ENCODE data around the gene MTG2. TPM values are rescaled to one million over a fixed set of nuclear protein-coding genes. Genes with fewer than 3 reads are reported as not detected.

Gene MTG2
- polyA plus RNA-seq, 3 donors, result 30.2 to 43.5 (median 34.2) TPM

DNA sequence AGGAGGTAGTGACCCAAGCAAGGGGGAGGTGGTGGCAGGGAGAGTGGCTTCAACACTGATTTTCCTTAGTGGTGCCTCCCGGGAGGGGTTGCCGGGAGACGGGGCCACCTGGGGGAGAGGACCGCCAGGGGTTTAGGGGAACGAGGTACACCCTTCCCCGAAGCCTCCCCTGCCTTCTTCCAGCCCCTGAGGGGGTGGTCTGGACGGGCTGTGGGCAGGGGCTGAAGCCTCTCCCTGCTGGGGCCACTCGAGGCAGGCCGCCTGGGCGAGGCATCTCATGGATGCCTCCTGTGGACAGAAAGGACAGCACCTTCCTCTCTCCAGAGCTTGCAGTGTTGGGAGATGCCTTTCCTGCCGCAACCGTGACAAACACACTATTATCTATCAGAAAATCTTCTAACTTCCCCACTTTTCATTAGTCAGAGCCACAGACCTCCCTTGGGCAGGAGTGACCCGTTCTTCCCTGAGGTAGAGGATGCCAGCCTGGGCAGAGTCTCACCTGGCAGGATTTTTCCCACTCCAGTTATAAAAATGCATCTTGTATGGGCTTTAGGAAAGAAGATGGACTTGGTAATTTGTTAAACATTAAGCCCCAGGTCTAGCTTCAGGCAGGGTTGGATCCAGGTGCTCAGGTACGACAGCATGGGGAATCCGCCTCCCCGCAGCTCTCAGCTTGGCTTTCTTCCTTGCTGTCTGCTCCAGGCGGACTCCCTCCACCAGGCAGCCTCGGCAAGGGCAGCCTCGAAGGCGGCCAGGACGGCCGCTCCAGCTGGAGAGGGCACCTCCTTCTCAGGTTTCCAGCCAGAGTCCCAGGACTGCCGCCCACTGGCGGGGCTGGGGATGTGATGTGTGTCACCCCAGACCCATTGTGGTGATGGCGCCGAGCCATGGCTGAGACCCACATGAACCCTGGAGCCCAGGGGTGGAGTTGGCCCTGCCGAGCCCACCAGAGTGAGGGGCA is 26.2 kb downstream of the MTG2 start:
- DNase-seq (ENCODE audit: extremely low read depth in 1 of 11, low read depth in 9 of 11, low spot score in 4 of 11), result no peak

DNA sequence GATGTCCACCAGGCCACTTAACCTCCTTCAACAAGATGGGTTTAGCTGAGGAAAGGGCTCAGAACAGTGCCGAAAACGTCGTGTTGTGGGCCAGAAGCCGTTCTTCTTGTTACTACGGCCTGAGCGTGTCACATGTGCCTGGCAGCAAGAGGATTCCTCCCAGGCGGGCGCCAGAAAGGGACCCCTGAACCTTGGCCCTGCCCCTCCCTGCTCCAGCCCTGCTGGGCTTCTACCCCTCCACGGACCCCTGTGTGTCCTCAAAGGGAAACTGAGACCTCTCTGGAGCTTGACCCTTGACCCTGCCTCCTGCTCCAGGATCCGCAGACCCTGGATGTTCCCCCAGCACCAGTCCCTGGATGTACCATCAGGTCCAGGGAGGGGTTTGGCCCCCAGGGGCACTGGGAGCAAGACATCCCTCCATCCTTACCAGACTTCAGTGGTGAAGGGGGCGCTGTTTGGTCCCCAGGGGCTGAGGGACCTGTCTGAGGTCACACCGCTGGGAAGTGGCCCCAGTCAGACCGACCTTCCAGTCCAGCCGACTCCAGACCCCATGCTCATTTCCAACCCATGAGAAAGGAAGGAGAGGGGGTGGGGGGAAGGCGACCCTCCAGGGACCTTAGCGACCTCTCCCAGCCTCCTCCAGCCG is 27.1 kb downstream of the MTG2 start:
- no peak for DNase-seq (ENCODE audit: extremely low read depth in 1 of 11, low read depth in 9 of 11, low spot score in 4 of 11)

DNA sequence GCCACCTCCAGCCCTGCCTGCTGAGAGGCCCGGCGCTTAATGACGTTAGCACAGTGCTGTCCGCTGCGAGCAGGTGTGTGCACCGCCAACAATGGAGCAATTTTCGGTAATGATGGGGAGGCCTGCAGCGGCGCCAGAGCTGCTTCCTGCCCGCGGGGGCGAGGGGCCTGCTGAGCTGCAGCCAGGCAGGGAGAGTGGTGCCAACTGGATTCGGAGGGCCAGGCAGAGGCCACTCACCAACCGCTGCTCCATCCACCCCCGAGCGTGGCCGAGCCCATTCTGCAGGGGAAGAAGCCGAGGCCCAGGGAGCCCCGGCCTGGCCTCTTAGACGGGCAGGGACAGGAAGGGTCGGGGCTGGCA is 27.6 kb downstream of the MTG2 start:
- no peak for DNase-seq (ENCODE audit: extremely low read depth in 1 of 11, low read depth in 9 of 11, low spot score in 4 of 11)

DNA sequence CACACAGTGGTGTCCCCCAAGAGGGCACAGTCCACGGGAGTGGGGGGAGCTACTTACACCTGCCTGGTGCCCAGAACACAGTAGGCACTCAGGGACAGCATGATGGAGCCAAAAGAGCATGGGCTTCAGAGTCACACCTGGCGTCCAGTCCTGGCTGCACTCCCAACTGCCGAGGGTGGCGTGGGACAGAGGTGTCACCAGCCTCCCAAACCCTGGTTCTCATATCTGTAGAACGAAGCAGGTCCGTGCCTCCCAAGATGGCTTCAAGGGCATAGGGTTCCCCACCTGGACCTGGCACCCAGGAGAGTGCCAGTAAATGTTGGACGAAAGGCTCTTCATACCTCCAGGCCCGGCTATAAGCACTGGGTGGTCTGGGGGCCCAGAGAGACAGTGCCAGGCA is 28.4 kb downstream of the MTG2 start:
- no peak for DNase-seq (ENCODE audit: extremely low read depth in 1 of 11, low read depth in 9 of 11, low spot score in 4 of 11)

DNA sequence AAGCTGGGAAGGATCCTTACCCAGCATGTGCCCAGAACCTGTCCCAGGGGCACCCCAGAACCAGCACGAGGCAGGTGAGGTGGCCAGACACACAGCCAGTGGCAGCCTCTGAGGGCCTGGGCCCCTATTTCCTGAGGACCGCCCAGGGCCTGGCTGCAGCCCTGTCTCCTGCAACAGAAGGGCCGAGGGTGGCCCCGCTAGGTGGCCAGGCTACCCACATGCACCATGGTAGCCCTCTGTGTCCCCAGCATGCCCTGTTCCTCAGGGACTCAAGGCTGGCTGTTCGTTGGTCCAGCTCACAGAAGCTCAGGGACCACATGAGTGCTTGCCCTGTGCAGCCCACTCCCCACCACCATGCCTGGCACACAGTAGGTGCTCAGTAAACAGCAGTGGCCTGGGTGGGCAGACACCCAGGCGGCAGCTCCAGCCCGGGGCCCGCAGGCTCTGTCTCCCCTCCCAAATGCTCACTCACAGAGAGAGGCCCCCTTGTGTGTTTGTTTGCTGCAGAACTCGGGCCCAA is 29.0 kb downstream of the MTG2 start:
- no peak for DNase-seq (ENCODE audit: extremely low read depth in 1 of 11, low read depth in 9 of 11, low spot score in 4 of 11)

DNA sequence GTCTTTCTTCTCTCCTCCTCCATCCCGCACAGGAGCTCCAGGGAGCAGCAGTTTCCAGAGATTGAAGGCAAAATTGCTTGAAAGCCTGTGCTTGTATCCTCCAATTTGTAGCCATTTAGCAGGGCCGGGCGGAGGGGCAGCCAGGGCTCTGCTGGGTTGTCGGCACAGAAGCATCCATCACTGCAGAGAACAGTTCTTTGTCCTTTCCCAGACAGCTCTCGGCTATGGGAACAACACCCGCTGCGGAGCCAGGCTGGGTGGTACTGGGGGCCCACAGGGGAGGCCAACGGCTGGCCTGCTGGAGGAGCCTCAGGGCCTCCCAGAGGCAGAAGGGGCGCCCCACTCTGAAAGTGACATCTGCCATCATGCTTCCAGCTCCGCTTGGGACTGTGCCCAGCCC is 29.5 kb downstream of the MTG2 start:
- no peak for DNase-seq (ENCODE audit: extremely low read depth in 1 of 11, low read depth in 9 of 11, low spot score in 4 of 11)

DNA sequence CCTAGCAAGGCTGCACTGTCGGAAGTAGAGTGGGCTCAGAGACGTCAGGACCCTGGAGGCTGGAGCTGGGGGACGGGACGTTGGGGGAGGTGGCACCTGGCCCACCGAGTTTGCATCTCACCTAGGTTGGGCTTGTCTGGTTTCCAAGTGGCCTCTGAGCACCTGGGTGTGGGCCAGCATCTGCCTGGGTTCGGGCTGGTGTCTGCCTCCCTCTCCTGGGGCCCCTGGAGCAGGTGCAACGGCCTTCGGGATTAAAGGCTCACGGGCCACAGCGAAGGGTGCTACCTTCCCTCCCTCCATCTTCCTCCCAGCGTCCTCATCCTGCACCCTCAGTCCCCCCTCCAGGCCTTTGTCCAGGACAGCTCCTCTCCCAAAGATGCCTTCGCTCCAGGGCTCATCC is 31.2 kb downstream of the MTG2 start:
- no peak for DNase-seq (ENCODE audit: extremely low read depth in 1 of 11, low read depth in 9 of 11, low spot score in 4 of 11)

DNA sequence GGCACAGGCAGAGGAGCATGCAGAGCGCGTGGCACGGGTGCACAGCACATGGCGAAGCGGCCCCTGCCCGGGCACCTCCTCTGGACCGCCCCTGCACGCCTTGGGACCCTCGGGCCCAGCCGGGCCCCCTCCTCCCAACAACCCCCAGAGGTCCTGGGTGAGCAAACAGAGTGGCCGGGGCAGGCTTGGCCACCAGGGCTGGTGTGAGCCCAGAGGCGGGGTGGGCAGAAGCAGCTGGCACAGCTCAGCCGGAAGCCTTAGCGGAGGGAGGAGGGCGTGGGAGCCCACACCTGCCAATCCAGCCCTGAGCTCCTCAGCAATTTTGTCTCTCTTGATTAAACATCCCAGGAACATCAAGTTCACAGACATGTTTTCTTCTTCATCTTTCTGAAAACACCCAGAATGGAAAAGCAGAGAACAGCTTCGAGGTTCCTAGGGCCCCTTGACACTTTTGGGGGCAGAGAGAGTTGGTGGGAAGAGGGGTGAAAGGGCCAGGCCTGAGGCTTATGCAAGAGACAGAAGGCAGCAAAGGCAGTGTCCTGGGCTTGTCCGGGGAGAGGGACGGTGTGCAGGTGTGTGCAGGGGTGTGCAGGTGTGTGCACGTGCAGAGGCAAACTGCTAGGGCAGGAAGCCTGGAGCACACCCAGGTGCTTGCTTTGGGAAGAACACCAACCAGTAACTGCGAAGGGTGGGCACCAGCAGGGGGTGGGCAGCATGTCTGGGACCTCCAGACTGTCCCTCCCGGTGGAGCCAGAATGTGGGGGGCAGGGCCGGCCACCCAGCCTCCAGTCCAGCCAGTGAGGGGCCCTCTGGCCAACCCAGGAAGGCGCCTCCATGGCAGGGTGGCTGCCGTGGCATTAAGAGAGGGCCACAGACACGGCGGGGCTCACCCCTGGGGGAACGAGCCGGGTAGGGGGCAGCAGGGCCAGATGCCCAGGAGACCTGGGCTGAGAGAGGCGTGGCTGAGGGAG is 32.5 kb downstream of the MTG2 start:
- no peak for DNase-seq (ENCODE audit: extremely low read depth in 1 of 11, low read depth in 9 of 11, low spot score in 4 of 11)

DNA sequence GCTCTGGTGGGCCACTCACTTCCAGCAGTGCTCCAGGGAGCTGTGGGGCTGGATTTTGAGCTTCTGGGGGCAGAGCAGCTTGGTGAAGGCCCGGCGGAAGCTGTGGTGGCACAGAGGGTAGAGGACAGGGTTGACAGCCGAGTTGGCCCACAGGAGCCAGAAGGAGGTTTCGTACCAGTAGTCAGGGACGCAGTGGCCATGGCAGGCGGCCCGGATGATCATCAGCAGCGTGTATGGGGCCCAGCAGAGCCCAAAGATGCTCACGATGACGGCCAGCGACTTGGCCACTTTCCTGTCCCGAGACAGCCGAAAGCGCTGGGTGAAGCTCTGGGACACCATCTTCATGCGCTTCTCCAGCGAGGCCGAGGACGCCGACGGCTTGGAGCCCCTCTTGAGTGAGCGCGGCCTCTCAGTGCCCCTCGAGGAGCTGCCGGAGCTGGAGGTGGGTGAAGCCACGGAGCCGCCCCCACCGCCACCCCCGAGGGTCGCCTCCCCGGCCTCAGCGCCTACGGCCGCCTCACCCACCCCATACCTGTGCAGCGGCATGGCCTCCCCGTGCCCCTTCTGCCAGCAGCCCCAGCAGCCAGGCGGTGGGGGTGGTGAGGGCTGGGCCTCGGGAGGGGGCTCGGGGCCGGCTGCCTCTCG is 33.3 kb downstream of the MTG2 start:
- no peak for DNase-seq (ENCODE audit: extremely low read depth in 1 of 11, low read depth in 9 of 11, low spot score in 4 of 11)

DNA sequence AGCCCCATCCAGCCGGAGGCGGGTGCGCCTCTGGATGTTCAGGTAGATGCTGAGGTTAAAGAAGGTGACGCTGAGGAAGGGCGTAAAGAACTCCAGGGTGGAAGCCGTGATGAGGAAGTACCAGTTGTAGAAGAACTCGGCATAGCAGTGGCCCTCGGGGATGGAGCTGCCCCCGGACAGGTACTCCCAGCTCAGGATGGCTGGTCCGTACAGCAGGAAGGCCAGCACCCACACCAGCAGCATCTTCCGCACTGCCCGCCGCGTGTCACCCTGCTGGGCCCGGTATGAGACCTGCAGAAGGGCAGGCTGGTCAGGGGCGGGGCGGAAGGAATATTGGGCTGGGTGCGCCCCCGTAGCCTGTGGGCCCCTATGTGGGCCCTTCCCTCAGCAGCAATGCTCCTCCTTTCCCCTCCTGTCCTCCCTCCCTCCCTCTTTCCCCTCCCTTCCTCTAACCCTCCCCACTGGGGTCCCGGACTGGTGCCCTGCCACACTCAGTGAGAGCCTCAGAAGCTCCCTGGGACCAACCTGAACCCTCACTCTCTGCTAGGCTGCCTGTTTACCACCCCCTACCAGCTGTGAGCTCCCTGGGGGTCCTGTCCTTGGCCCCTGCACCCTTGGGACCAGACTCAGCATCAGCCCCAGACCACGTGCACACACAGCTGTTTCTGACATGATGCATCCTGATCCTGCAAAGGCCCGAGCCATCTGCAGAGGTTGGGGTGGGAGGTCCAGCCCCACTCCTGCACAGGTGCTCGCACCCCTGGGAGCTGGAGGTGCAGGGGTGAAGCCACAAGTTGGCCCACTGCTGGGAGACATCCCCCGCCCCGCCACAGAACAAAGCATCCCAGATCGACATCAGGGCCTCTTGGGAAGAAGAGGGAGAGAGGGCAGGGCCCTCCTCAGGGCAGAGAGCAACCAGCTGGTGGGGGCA is 34.1 kb downstream of the MTG2 start:
- no peak for DNase-seq (ENCODE audit: extremely low read depth in 1 of 11, low read depth in 9 of 11, low spot score in 4 of 11)

DNA sequence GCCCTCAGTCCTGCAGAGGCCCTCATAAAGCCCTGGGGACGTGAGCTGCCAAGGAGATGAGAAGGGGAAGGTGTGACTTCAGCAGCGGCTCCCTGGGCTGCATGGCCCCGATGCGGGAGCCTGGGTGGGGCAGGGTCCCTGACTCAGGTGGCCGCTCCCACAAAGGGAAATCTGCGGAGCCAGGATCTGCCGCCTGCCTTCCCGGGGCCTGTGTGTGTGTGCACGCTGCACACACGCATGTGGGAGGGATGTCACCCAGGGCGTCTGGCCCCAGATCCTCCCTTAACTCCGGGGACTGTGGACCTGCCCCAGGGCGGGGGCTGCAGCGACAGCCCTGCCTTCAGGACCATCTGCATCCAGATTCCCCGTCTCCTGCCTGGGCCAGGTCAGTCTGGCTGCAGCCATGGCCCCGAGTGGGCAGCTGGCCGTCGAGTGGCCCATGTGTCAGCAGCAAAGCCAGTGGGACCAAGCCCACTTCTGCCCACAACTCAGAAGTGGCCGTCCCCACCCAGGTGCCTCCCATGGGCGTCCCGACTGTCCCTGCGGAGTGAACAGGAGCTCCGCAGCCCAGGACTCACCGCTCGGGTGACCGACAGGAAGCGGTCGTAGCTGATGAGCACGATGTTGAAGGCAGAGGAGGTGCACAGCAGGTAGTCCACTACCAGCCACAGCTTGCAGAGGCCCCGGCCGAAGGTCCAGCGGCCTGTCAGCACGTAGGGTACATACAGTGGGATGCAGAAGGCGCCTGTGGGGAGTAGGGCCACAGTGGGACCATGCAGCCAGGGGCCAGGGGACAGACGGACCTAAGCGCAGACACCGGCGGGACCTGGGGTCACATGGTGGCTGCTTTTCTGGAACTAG is 35.3 kb downstream of the MTG2 start:
- DNase-seq (ENCODE audit: extremely low read depth in 1 of 11, low read depth in 9 of 11, low spot score in 4 of 11), result no peak

DNA sequence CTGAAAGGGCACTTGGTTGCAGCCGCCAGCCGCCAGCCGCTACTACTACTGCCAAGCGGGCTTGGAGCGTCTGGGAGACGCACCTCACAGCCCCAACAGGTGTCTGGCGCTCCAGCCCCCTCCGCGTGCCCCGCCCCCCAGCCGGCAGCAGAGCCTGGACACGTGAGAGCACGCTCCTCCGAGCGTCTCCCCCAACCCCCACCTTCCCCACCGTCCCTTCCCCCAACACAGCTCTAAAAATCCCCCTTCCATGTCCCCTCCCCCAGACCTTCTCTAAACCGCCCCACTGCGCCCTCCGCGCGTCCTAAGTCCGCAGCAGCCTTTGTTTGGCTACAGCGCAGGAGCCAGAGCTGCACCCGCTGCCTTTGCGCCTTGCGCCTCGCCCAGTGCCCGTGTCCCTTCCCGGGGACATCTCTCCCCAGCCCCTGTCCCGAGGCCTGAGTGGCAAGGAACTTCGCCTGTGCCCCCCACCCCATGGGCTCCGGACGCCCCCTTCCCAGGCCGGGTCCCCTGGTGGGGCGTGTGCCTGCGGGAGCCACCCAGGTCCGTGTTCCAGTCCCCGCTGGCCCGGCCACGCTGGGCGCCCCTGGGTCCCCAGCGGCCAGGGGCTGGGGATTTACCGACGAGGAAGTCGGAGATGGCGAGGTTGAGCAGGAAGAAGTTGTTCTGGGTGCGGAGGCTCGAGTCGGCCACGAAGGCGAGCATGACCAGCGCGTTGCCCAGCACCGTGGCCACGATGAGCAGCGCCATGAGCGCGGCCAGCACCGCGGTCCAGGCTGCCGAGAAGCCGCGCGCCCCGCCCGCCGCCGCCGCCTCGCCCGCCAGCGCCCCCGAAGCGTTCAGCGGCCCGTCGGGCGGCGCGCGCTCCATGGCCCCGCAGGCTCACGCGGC is 36.5 kb downstream of the MTG2 start:
- DNase-seq (ENCODE audit: extremely low read depth in 1 of 11, low read depth in 9 of 11, low spot score in 4 of 11), result no peak

DNA sequence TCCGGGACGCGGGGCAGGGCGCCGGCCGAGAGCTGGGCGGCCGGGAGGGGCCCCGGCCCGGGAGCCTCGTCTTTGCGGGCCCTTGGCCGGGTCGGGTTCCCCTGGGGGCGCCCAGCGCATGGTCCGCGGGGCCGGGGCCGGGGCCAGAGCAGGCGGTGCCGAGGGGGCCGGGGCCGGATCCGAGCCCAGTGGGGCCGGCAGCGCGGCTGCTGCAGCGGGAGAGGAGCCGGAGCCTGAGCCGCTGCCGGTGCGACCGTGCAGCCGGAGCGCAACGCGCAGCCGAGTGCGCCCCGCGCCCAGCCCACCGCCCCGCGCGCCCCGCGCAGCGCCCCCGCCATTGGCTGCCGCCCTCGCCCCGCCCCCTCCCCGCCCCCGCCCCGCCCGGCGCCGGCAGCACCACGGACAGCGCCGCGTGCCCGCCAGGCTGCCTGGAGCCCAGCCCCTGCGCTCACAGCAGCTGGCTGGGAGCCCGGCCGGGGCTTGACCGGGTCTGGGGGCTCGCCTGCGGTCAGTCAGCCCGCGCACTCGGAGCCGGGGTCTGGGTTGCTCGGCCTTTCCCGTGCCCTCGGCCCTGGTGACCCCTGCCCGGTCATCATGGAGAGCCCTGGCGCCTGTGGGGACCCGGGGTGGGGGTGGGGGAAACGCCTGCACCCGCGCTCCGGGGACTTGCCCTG is 37.3 kb downstream of the MTG2 start, which contains the start of gene HRH3:
Gene HRH3, minus strand, starts transcription at position 287 of the 674 bp plus-strand sequence. CDS start 308 bp downstream, outside the sequence.
- peak in 9 of 11 donors; percentile 29 to 67 (median 52) for DNase-seq (ENCODE audit: extremely low read depth in 1 of 11, low read depth in 9 of 11, low spot score in 4 of 11)

DNA sequence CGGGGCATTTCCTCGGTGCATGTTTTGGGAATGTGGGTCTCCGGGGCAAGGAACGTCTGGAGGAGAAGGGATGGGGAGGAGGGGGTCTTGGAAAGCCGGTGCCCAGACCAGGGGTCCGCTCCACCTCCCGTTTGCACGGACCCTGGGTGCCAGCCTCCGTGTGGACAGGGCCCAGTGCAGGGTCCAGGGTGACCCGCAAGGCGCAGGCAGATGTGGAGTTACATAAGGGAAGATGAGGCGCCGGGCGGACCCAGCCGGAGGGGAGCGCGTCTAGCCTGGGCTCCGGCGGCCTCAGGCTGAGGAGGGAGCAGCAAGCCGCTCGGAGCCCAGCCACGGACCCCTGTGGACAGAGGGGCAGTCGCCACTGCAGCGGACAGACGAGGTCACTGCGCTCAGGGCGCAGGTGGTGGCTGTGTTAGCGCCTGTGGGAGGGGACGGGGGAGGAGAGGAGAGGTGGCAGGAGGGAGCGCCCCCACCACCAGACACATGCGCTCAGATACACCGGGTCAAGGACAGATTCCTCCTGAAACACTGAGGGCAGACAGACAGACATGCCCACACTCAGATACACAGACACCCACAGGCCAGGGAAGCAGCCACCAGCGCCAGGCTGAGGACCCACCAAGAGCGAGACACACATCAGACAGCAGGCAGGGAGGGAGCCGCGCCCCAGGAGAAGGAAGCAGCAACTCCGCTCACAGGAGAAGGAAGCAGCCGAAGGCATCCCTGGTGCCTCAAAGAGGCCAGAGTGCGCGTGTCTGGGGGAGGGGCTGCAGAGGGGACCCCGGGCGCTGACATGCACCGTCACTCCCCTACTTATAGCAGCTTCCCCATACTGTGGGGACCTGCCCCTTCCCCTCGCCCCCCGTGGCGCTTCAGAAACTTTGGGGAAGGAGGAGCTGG is 38.1 kb downstream of the MTG2 start:
- no peak for DNase-seq (ENCODE audit: extremely low read depth in 1 of 11, low read depth in 9 of 11, low spot score in 4 of 11)
